K562 (cell line): ENCODE results near the gene GLI3. TPM values are rescaled to one million over a fixed set of nuclear protein-coding genes. Genes with fewer than 3 reads are reported as not detected.

ENCODE experiments used
- ATAC-seq: fragments of 200-7000 bp; cut with Tn5 transposase; 3 replicates; pipeline ENCODE4 v1.9.1; 2020; ENCODE audit warnings: moderate library complexity
- BruUV-seq: library from RNA; stranded (reverse); fragments of 400-500 nt; replicated peaks from 2 replicates; lab custom pipeline; 2021; lab: Mats Ljungman, UMichigan
- CTCF ChIA-PET: fragments of 300-600 bp; formaldehyde crosslinking; extraction: SDS; loops from one replicate; lab custom pipeline; 2021; ENCODE audit warnings: low intra/inter-chr PET ratio; lab: Yijun Ruan, JAX
- POLR2A ChIA-PET: fragments of 300-600, 350-650 bp; sonication (Branson Sonifier 250); formaldehyde crosslinking; extraction: SDS; loops from one replicate; lab custom pipeline; 2021; ENCODE audit warnings: antibody characterized with exemption, inconsistent platforms; lab: Yijun Ruan, JAX
- DNase-seq, 4 experiments: peaks; one replicate each; pipeline versions ENCODE4 v3.0.0 to v3.0.0-alpha.2; 2011 to 2018; ENCODE audit warnings: low spot score in 3 of 4, mixed read lengths in 3 of 4; ENCODE audit errors: extremely low read depth in 1 of 4
- FAIRE-seq: peaks from 2 replicates; lab custom pipeline; 2011; peaks lifted over from hg19 to GRCh38; lab: Jason Lieb, UNC
- H2AFZ ChIP-seq: 2 replicates; pipeline ENCODE4 v1.6.0; 2011; ENCODE audit warnings: low read depth, low read length, control low read depth, inconsistent platforms
- H3K27ac ChIP-seq: fragments of 200-600 bp; 3 replicates; pipeline ENCODE4 v1.8.0; 2011; ENCODE audit warnings: low read depth, mild to moderate bottlenecking, control low read depth, inconsistent platforms, low read length, moderate library complexity, mixed read lengths; ENCODE audit errors: extremely low read depth
- H3K27me3 ChIP-seq, 2 experiments: fragments of 300-600 bp in 1 of 2; 2 replicates in 1 of 2; 3 replicates in 1 of 2; pipeline versions ENCODE4 v1.6.0 to v1.8.0; 2011; ENCODE audit warnings: inconsistent platforms in 2 of 2, low read length in 2 of 2, mild to moderate bottlenecking in 1 of 2, mixed read lengths in 1 of 2, moderate library complexity in 1 of 2; ENCODE audit not compliant: control insufficient read depth in 2 of 2, insufficient read depth in 2 of 2
- H3K36me3 ChIP-seq: fragments of 300-600 bp; 3 replicates; pipeline ENCODE4 v1.8.0; 2011; ENCODE audit warnings: mild to moderate bottlenecking, low read length, inconsistent platforms; ENCODE audit not compliant: control insufficient read depth, insufficient read depth
- H3K4me1 ChIP-seq, 2 experiments: fragments of 200-600 bp in 1 of 2; replicated peaks in 1 of 2; 2 replicates in 1 of 2; 3 replicates in 1 of 2; pipeline versions ENCODE4 v1.5.1 to v1.8.0; 2011; ENCODE audit warnings: inconsistent platforms in 2 of 2, low read length in 2 of 2, mild to moderate bottlenecking in 1 of 2, mixed read lengths in 1 of 2, moderate library complexity in 1 of 2; ENCODE audit not compliant: control insufficient read depth in 2 of 2, insufficient read depth in 2 of 2
- H3K4me2 ChIP-seq: 2 replicates; pipeline ENCODE4 v1.6.1; 2011; ENCODE audit warnings: low read length, control low read depth, inconsistent platforms, mixed read lengths; ENCODE audit not compliant: insufficient read depth
- H3K4me3 ChIP-seq: fragments of 200-600 bp; sonication (generic), shearing (Covaris generic); 2 replicates; pipeline ENCODE4 v1.5.1; 2016; ENCODE audit warnings: control low read depth, inconsistent platforms
- H3K79me2 ChIP-seq: fragments of 200-600 bp; 3 replicates; pipeline ENCODE4 v1.8.0; 2011; ENCODE audit warnings: low read length, inconsistent platforms; ENCODE audit not compliant: control insufficient read depth, insufficient read depth
- H3K9ac ChIP-seq, 2 experiments: 2 replicates each; pipeline versions ENCODE4 v1.6.0 to v1.6.1; 2011; ENCODE audit warnings: low read depth in 2 of 2, low read length in 2 of 2, control low read depth in 1 of 2, inconsistent platforms in 1 of 2, mild to moderate bottlenecking in 1 of 2, mixed read lengths in 1 of 2; ENCODE audit not compliant: insufficient read depth in 1 of 2
- H3K9me1 ChIP-seq: one replicate; pipeline ENCODE4 v1.6.0; 2011; ENCODE audit warnings: inconsistent platforms, mild to moderate bottlenecking, low read length, moderate library complexity; ENCODE audit not compliant: control insufficient read depth, insufficient read depth
- H3K9me3 ChIP-seq: replicated peaks from 2 replicates; pipeline ENCODE4 v1.5.1; 2011; ENCODE audit warnings: low read depth, low read length, inconsistent platforms; ENCODE audit not compliant: control insufficient read depth, insufficient read depth
- H4K20me1 ChIP-seq: replicated peaks from 2 replicates; pipeline ENCODE4 v1.6.1; 2011; ENCODE audit warnings: low read length, inconsistent platforms, mixed read lengths; ENCODE audit not compliant: control insufficient read depth, insufficient read depth
- ELF2 ChIP-seq: fragments of 250-450 bp; sonication (Bioruptor Pico); IDR thresholded peaks from 2 replicates; pipeline ENCODE4 v1.5.0; 2021; ENCODE audit warnings: mild to moderate bottlenecking
- FIP1L1 ChIP-seq: fragments of 200-400 bp; formaldehyde crosslinking; IDR thresholded peaks from 2 replicates; pipeline ENCODE4 v1.6.1; 2018; ENCODE audit warnings: mild to moderate bottlenecking, low read depth, low read length; ENCODE audit not compliant: poor library complexity, severe bottlenecking
- FUS ChIP-seq: fragments of 200-400 bp; formaldehyde crosslinking; optimal IDR thresholded peaks from 2 replicates; pipeline ENCODE3; 2017; ENCODE audit warnings: low read depth, low read length
- HNRNPK ChIP-seq: fragments of 200-400 bp; formaldehyde crosslinking; IDR thresholded peaks from one replicate; pipeline ENCODE4 v1.6.1; 2018; ENCODE audit warnings: mild to moderate bottlenecking, low read depth, low read length; ENCODE audit not compliant: poor library complexity, severe bottlenecking
- KAT7 ChIP-seq: sonication (generic); formaldehyde crosslinking; IDR thresholded peaks from 2 replicates; pipeline ENCODE4 v1.8.0; 2022; ENCODE audit warnings: missing genetic modification reagents, mild to moderate bottlenecking, borderline replicate concordance
- MAZ ChIP-seq, 2 experiments: fragments of 450-650 bp in 1 of 2; sonication (generic) in 1 of 2; formaldehyde crosslinking; IDR thresholded peaks in 1 of 2; conservative IDR thresholded peaks in 1 of 2; 2 replicates each; pipeline versions ENCODE4 v1.4.0 to v1.5.0; 2020; ENCODE audit warnings: mild to moderate bottlenecking in 1 of 2, missing genetic modification reagents in 1 of 2
- MCM3 ChIP-seq: fragments of 450-650 bp; IDR thresholded peaks from 2 replicates; pipeline ENCODE4 v1.6.1; 2016
- NR3C1 ChIP-seq: sonication (generic); formaldehyde crosslinking; IDR thresholded peaks from 2 replicates; pipeline ENCODE4 v1.8.1; 2022; ENCODE audit warnings: missing genetic modification reagents
- RAD21 ChIP-seq, 2 experiments: fragments of 250-450 bp in 1 of 2; fragments of 450-650 bp in 1 of 2; sonication (Bioruptor Pico) in 1 of 2; formaldehyde crosslinking in 1 of 2; IDR thresholded peaks in 1 of 2; conservative IDR thresholded peaks in 1 of 2; 2 replicates each; pipeline versions ENCODE4 v1.4.0 to v1.8.0; 2020 to 2022; ENCODE audit warnings: mild to moderate bottlenecking in 2 of 2, moderate library complexity in 1 of 2
- SMC3 ChIP-seq: conservative IDR thresholded peaks from 2 replicates; pipeline ENCODE4 v1.6.1; 2011; ENCODE audit warnings: low read depth, low read length, improper control_type of control experiment; ENCODE audit not compliant: insufficient read depth
- SRSF3 ChIP-seq: fragments of 200-400 bp; formaldehyde crosslinking; IDR thresholded peaks from 2 replicates; pipeline ENCODE4 v1.6.1; 2016; ENCODE audit warnings: mild to moderate bottlenecking, low read length, moderate library complexity; ENCODE audit not compliant: insufficient read depth
- TARDBP ChIP-seq: fragments of 450-650 bp; IDR thresholded peaks from 2 replicates; pipeline ENCODE4 v1.6.1; 2016
- TRIM28 ChIP-seq: fragments of 450-650 bp; IDR thresholded peaks from 2 replicates; pipeline ENCODE4 v1.6.1; 2017
- USF2 ChIP-seq: sonication (generic); formaldehyde crosslinking; IDR thresholded peaks from 2 replicates; pipeline ENCODE4 v1.5.0; 2020; ENCODE audit warnings: missing genetic modification reagents
- ZBTB33 ChIP-seq: sonication (generic); formaldehyde crosslinking; IDR thresholded peaks from 2 replicates; pipeline ENCODE4 v1.8.1; 2023; ENCODE audit warnings: mild to moderate bottlenecking, missing genetic modification reagents
- ZNF134 ChIP-seq: fragments of 250-450 bp; sonication (Bioruptor Pico); conservative IDR thresholded peaks from 2 replicates; pipeline ENCODE4 v1.4.0; 2020
- ZNF277 ChIP-seq: fragments of 250-450 bp; sonication (Bioruptor Pico); IDR thresholded peaks from 2 replicates; pipeline ENCODE4 v1.8.0; 2022; ENCODE audit warnings: inconsistent platforms, mild to moderate bottlenecking, moderate library complexity, borderline replicate concordance
- ZNF511 ChIP-seq: sonication (generic); formaldehyde crosslinking; IDR thresholded peaks from 2 replicates; pipeline ENCODE4 v1.8.0; 2022; ENCODE audit warnings: mild to moderate bottlenecking, missing genetic modification reagents
- ZNF583 ChIP-seq: fragments of 250-450 bp; sonication (Bioruptor Pico); IDR thresholded peaks from 2 replicates; pipeline ENCODE4 v1.4.0; 2020
- ZNF79 ChIP-seq: fragments of 250-450 bp; sonication (Bioruptor Pico); IDR thresholded peaks from 2 replicates; pipeline ENCODE4 v1.4.0; 2020; ENCODE audit warnings: low read depth, mild to moderate bottlenecking, moderate library complexity
- WGBS: fragments of 100-300 bp; shearing (Covaris generic); methylation state at CpG from one replicate; pipeline ENCODE4 v1.1.6; 2016; ENCODE audit warnings: low coverage, mixed read lengths; ENCODE audit not compliant: insufficient coverage; ENCODE audit errors: missing lambda C conversion rate; 5-methylcytosine and 5-hydroxymethylcytosine counted together
- in situ Hi-C: fragments of 300-500 bp; cut with MboI; formaldehyde crosslinking; loops from 4 replicates; pipeline ENCODE4 v1.15.0; 2018; ENCODE audit warnings: inconsistent platforms, mixed read lengths
- intact Hi-C: fragments of 100-400 bp; cut with micrococcal nuclease; formaldehyde crosslinking; loops from 2 replicates; pipeline ENCODE4 v1.14.2; 2022
- polyA plus RNA-seq, 8 experiments: library from polyadenylated mRNA; depleted of rRNA in 4 of 8; stranded (reverse) in 5 of 8; unstranded in 3 of 8; fragments of >200 nt; fragmentation: Nextera tagmentation in 2 of 8; fragmentation: Illumina TruSeq in 1 of 8; extraction: Ambion mirVana in 2 of 8; extraction: Trizol in 1 of 8; gene quantifications; 2 replicates each; pipeline versions ENCODE4 v1.2.1 to v1.2.3, GENCODE V29; 2011 to 2014; ENCODE audit warnings: inconsistent platforms in 1 of 8, missing spikeins in 1 of 8
- total RNA-seq, 7 experiments: library from RNA; depleted of rRNA in 6 of 7; stranded (reverse); fragments of >200 nt in 6 of 7; fragmentation: Illumina TruSeq in 2 of 7; extraction: Trizol in 2 of 7; gene quantifications; 2 replicates each; pipeline versions ENCODE4 v1.2.1 to v1.2.3, GENCODE V29; 2011 to 2021; ENCODE audit warnings: low replicate concordance in 1 of 7

GLI3 gene
- total and polyA plus RNA-seq, 9 of the 15 experiments (the other 6 are each of a cell fraction or from before 2014, with no cell fraction given): 0.01 to 0.18 (median 0.07) TPM; not detected in 6

GRCh38 chr7:42247301-42247700 is 10.3 kb upstream of the GLI3 start:
- POLR2A ChIA-PET: interaction anchor here (0.7 kb wide), 1 partner anchor 22 kb away, joined by 3 read pairs; no protein-coding TSS in a partner anchor
- FAIRE-seq: no peak

More at GRCh38 chr7:42247301-42247700, 10.3 kb upstream of the GLI3 start:
- DNase-seq (no peak), ATAC-seq (no peak)
- H3K9me3 ChIP-seq: no peaks in the 10 kb centered on the region
- H3K4me1 ChIP-seq: no peaks in the 10 kb centered on the region
- no peaks in the 10 kb centered on the region for H4K20me1 ChIP-seq
- H3K27ac ChIP-seq: no peak overlapping the region
- no peak overlapping the region for H3K4me3 ChIP-seq
- H3K9ac ChIP-seq: no peak overlapping the region
- TF ChIP-seq MAZ (CRISPR knock-in tag; conservative IDR thresholded peaks at IDR 0.05 in 1 of 2, IDR thresholded peaks at IDR 0.05 in 1 of 2) (no peak), SRSF3 (no peak), FIP1L1 (no peak), ZNF134 (CRISPR knock-in tag) (no peak), ZNF79 (no peak), MCM3 (no peak), FUS (no peak), USF2 (CRISPR knock-in tag) (no peak), SMC3 (no peak), ZNF277 (no peak), HNRNPK (no peak), NR3C1 (CRISPR knock-in tag) (no peak), KAT7 (no peak), ELF2 (CRISPR knock-in tag) (no peak), RAD21 (CRISPR knock-in tag; conservative IDR thresholded peaks at IDR 0.05 in 1 of 2, IDR thresholded peaks at IDR 0.05 in 1 of 2) (no peak), ZNF583 (CRISPR knock-in tag) (no peak), ZNF511 (CRISPR knock-in tag) (no peak), TARDBP (no peak), ZBTB33 (CRISPR knock-in tag) (no peak), TRIM28 (no peak)
- in situ Hi-C loops (no loop called here), intact Hi-C loops (no loop called here)
- H3K9me1 ChIP-seq: no peaks in the 10 kb centered on the region
- H3K79me2 ChIP-seq: no peaks in the 10 kb centered on the region
- 0% methylated on average over 5 of the region's 5 CpGs for WGBS
- no TSS peak for BruUV-seq
- H3K36me3 ChIP-seq: no peaks in the 10 kb centered on the region
- no peak overlapping the region for H2AFZ ChIP-seq
- no peaks in the 10 kb centered on the region for H3K27me3 ChIP-seq
- CTCF ChIA-PET: no interaction called here
- no peak overlapping the region for H3K4me2 ChIP-seq
